GM23338 (cell line): ENCODE results near the gene RNF13. TPM values are rescaled to one million over a fixed set of nuclear protein-coding genes. Genes with fewer than 3 reads are reported as not detected.

Experiments used
- ATAC-seq: fragments of 200-7000 bp; cut with Tn5 transposase; 3 replicates; pipeline ENCODE4 v1.9.1; 2020
- DNase-seq: peaks from one replicate; pipeline ENCODE4 v3.0.0-alpha.2; 2015; ENCODE audit warnings: low spot score
- H2AFZ ChIP-seq: fragments of 200-600 bp; sonication (generic); 2 replicates; pipeline ENCODE4 v1.8.0; 2016; ENCODE audit warnings: antibody characterized with exemption, mild to moderate bottlenecking, moderate library complexity
- H3F3A ChIP-seq: fragments of 200-600 bp; sonication (generic); replicated peaks from 2 replicates; pipeline ENCODE4 v1.8.0; 2017; ENCODE audit warnings: antibody characterized with exemption, mixed run types, low read depth
- H3K27ac ChIP-seq: fragments of 200-600 bp; sonication (generic); 2 replicates; pipeline ENCODE4 v1.6.1; 2016; ENCODE audit warnings: low read depth
- H3K27me3 ChIP-seq: fragments of 200-600 bp; sonication (generic); 2 replicates; pipeline ENCODE4 v1.8.0; 2016; ENCODE audit warnings: mild to moderate bottlenecking, mixed run types, moderate library complexity; ENCODE audit not compliant: insufficient read depth
- H3K36me3 ChIP-seq: fragments of 200-600 bp; sonication (generic); 2 replicates; pipeline ENCODE4 v1.8.0; 2016; ENCODE audit warnings: mild to moderate bottlenecking; ENCODE audit not compliant: insufficient read depth
- H3K4me1 ChIP-seq: fragments of 200-600 bp; sonication (generic); 2 replicates; pipeline ENCODE4 v1.8.0; 2016; ENCODE audit warnings: mild to moderate bottlenecking, moderate library complexity; ENCODE audit not compliant: insufficient read depth
- H3K4me2 ChIP-seq: fragments of 200-600 bp; sonication (generic); 2 replicates; pipeline ENCODE4 v1.7.1; 2017; ENCODE audit warnings: mixed run types
- H3K4me3 ChIP-seq: fragments of 200-600 bp; sonication (generic); 2 replicates; pipeline ENCODE4 v1.6.1; 2016; ENCODE audit warnings: mixed run types
- H3K79me2 ChIP-seq: fragments of 200-600 bp; sonication (generic); replicated peaks from 2 replicates; pipeline ENCODE4 v1.8.0; 2017; ENCODE audit warnings: mild to moderate bottlenecking; ENCODE audit not compliant: insufficient read depth
- H3K9me2 ChIP-seq: fragments of 200-600 bp; sonication (generic); 2 replicates; pipeline ENCODE4 v1.8.0; 2017; ENCODE audit not compliant: insufficient read depth
- H4K20me1 ChIP-seq: fragments of 200-600 bp; sonication (generic); replicated peaks from 2 replicates; pipeline ENCODE4 v1.8.0; 2017; ENCODE audit warnings: mild to moderate bottlenecking; ENCODE audit not compliant: insufficient read depth
- H3K27ac Mint-ChIP-seq: 2 replicates; pipeline ENCODE4 v1.8.0; 2020; ENCODE audit warnings: inconsistent platforms, mild to moderate bottlenecking, moderate library complexity, mixed read lengths
- H3K27me3 Mint-ChIP-seq: 3 replicates; pipeline ENCODE4 v1.8.0; 2022; ENCODE audit warnings: low read depth, mild to moderate bottlenecking, moderate library complexity, mixed read lengths, inconsistent platforms; ENCODE audit not compliant: insufficient read depth, poor library complexity
- H3K36me3 Mint-ChIP-seq: 3 replicates; pipeline ENCODE4 v1.8.0; 2021; ENCODE audit warnings: low read depth, mild to moderate bottlenecking, inconsistent platforms, moderate library complexity, mixed read lengths
- H3K4me1 Mint-ChIP-seq: 3 replicates; pipeline ENCODE4 v1.8.0; 2020; ENCODE audit warnings: mild to moderate bottlenecking, inconsistent platforms, mixed read lengths
- H3K4me3 Mint-ChIP-seq: 3 replicates; pipeline ENCODE4 v1.8.0; 2021; ENCODE audit warnings: moderate library complexity, mild to moderate bottlenecking, inconsistent platforms, mixed read lengths
- H3K9me3 Mint-ChIP-seq: 3 replicates; pipeline ENCODE4 v1.8.0; 2020; ENCODE audit warnings: moderate library complexity, mild to moderate bottlenecking, inconsistent platforms, mixed read lengths
- JUNB ChIP-seq: IDR thresholded peaks from one replicate; pipeline ENCODE4 v1.6.1; 2016; ENCODE audit warnings: antibody characterized with exemption; ENCODE audit not compliant: unreplicated experiment
- polyA plus RNA-seq: library from polyadenylated mRNA; unstranded; fragments of >200 nt; fragmentation: Nextera tagmentation; extraction: Ambion mirVana; gene quantifications from 2 replicates; pipeline ENCODE4 v1.2.1, GENCODE V29; 2016
- total RNA-seq: library from RNA; depleted of rRNA; stranded (reverse); fragments of >200 nt; shearing (Covaris generic); gene quantifications from 2 replicates; pipeline ENCODE4 v1.2.3, GENCODE V29; 2014
- TF ChIP-seq, protein P1 (sequence below): fragments of 250-450 bp; sonication (Bioruptor Pico); IDR thresholded peaks from 2 replicates; pipeline ENCODE4 v1.5.0; 2020; ENCODE audit warnings: mild to moderate bottlenecking, moderate library complexity
- TF ChIP-seq, protein P2 (sequence below): IDR thresholded peaks from one replicate; pipeline ENCODE4 v1.6.1; 2018; ENCODE audit warnings: antibody characterized with exemption; ENCODE audit not compliant: unreplicated experiment

The RNF13 gene
- total and polyA plus RNA-seq, 2 experiments from 2014 or later: 46.3 to 101 TPM

DNA sequence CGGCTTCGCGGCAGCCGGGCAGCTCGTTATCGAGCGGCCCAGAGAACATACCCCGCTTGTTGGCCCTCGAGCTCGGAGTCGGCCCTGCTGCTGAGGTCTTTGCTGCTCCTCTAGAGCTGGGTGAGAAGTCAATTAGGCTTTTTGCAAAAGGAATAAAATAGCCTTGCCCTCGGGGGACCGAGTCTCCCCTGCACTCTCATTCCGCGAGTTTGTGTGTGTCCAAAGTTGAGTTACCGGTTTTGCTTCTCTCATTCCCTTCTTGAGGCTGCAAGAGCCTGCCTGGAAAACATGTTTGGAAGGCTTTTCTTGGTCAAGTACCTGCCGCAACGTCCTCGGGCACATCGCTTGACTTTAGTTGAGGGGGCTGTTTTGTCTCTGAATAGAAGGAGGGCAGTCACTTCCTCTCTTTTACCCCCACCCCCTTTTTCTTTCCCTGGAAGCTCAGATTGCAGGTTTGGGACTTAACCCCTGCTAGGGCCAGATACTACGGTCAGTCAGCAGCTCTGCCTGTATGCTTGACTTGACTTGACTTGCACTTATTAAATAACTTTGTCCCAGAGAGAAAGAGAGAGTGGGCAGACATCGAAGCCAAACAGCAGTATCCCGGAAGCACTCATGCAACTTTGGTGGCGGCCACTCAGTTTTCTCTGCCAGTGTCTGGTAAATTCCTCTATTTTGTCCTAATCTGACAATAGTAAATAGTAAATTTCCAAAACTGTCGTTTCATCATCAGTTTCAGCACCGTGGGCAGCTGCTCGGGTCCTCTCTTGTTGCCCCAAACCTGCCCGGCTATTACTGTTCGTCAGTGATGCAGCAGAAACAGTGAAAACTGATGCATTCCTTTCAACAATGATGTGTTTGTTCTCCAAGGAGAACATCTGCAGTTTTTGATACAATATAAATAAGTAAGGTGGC lies 609 bp downstream of the RNF13 start:
- TF ChIP-seq, protein P1, sequence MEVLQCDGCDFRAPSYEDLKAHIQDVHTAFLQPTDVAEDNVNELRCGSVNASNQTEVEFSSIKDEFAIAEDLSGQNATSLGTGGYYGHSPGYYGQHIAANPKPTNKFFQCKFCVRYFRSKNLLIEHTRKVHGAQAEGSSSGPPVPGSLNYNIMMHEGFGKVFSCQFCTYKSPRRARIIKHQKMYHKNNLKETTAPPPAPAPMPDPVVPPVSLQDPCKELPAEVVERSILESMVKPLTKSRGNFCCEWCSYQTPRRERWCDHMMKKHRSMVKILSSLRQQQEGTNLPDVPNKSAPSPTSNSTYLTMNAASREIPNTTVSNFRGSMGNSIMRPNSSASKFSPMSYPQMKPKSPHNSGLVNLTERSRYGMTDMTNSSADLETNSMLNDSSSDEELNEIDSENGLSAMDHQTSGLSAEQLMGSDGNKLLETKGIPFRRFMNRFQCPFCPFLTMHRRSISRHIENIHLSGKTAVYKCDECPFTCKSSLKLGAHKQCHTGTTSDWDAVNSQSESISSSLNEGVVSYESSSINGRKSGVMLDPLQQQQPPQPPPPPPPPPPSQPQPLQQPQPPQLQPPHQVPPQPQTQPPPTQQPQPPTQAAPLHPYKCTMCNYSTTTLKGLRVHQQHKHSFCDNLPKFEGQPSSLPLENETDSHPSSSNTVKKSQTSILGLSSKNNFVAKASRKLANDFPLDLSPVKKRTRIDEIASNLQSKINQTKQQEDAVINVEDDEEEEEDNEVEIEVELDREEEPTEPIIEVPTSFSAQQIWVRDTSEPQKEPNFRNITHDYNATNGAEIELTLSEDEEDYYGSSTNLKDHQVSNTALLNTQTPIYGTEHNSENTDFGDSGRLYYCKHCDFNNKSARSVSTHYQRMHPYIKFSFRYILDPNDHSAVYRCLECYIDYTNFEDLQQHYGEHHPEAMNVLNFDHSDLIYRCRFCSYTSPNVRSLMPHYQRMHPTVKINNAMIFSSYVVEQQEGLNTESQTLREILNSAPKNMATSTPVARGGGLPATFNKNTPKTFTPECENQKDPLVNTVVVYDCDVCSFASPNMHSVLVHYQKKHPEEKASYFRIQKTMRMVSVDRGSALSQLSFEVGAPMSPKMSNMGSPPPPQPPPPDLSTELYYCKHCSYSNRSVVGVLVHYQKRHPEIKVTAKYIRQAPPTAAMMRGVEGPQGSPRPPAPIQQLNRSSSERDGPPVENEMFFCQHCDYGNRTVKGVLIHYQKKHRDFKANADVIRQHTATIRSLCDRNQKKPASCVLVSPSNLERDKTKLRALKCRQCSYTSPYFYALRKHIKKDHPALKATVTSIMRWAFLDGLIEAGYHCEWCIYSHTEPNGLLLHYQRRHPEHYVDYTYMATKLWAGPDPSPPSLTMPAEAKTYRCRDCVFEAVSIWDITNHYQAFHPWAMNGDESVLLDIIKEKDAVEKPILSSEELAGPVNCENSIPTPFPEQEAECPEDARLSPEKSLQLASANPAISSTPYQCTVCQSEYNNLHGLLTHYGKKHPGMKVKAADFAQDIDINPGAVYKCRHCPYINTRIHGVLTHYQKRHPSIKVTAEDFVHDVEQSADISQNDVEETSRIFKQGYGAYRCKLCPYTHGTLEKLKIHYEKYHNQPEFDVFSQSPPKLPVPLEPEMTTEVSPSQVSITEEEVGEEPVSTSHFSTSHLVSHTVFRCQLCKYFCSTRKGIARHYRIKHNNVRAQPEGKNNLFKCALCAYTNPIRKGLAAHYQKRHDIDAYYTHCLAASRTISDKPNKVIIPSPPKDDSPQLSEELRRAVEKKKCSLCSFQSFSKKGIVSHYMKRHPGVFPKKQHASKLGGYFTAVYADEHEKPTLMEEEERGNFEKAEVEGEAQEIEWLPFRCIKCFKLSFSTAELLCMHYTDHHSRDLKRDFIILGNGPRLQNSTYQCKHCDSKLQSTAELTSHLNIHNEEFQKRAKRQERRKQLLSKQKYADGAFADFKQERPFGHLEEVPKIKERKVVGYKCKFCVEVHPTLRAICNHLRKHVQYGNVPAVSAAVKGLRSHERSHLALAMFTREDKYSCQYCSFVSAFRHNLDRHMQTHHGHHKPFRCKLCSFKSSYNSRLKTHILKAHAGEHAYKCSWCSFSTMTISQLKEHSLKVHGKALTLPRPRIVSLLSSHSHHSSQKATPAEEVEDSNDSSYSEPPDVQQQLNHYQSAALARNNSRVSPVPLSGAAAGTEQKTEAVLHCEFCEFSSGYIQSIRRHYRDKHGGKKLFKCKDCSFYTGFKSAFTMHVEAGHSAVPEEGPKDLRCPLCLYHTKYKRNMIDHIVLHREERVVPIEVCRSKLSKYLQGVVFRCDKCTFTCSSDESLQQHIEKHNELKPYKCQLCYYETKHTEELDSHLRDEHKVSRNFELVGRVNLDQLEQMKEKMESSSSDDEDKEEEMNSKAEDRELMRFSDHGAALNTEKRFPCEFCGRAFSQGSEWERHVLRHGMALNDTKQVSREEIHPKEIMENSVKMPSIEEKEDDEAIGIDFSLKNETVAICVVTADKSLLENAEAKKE (CRISPR knock-in tag): no peak
- no peak for TF ChIP-seq JUNB
- TF ChIP-seq, protein P2, sequence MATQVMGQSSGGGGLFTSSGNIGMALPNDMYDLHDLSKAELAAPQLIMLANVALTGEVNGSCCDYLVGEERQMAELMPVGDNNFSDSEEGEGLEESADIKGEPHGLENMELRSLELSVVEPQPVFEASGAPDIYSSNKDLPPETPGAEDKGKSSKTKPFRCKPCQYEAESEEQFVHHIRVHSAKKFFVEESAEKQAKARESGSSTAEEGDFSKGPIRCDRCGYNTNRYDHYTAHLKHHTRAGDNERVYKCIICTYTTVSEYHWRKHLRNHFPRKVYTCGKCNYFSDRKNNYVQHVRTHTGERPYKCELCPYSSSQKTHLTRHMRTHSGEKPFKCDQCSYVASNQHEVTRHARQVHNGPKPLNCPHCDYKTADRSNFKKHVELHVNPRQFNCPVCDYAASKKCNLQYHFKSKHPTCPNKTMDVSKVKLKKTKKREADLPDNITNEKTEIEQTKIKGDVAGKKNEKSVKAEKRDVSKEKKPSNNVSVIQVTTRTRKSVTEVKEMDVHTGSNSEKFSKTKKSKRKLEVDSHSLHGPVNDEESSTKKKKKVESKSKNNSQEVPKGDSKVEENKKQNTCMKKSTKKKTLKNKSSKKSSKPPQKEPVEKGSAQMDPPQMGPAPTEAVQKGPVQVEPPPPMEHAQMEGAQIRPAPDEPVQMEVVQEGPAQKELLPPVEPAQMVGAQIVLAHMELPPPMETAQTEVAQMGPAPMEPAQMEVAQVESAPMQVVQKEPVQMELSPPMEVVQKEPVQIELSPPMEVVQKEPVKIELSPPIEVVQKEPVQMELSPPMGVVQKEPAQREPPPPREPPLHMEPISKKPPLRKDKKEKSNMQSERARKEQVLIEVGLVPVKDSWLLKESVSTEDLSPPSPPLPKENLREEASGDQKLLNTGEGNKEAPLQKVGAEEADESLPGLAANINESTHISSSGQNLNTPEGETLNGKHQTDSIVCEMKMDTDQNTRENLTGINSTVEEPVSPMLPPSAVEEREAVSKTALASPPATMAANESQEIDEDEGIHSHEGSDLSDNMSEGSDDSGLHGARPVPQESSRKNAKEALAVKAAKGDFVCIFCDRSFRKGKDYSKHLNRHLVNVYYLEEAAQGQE: peak; percentile 69
- Histone ChIP-seq H2AFZ (peak overlapping the region; percentile 96), H3K4me3 (peak overlapping the region; percentile 90), H3K4me1 (peaks cover 38% of the 10 kb centered on the region), H3F3A (0 out of 2 replicates have a peak, but pooled peaks cover 4% of the 10 kb centered on the region), H3K9me2 (no peaks in the 10 kb centered on the region), H3K4me2 (peak overlapping the region; percentile 86), H3K27me3 (no peaks in the 10 kb centered on the region), H3K36me3 (no peaks in the 10 kb centered on the region), H3K27ac (peak overlapping the region; percentile 99), H3K79me2 (peaks cover 49% of the 10 kb centered on the region), H4K20me1 (peaks cover 6% of the 10 kb centered on the region)
- H3K27ac Mint-ChIP-seq: peak overlapping the region; percentile 98
- peak overlapping the region; percentile 93 for H3K4me3 Mint-ChIP-seq
- peaks cover 42% of the 10 kb centered on the region for H3K4me1 Mint-ChIP-seq
- no peaks in the 10 kb centered on the region; the same call in 2 of the 3 replicates for H3K36me3 Mint-ChIP-seq
- DNase-seq (peak; percentile 72), ATAC-seq (peak; percentile 42)
- peaks cover 3% of the 10 kb centered on the region for H3K27me3 Mint-ChIP-seq
- H3K9me3 Mint-ChIP-seq: no peaks in the 10 kb centered on the region
